NB4 (cell line): ENCODE measurements around the gene FBXO15.

ENCODE experiments used
- POLR2A ChIP-seq: IDR thresholded peaks from 2 replicates; pipeline ENCODE4 v1.6.1; 2011; ENCODE audit warnings: mild to moderate bottlenecking; ENCODE audit not compliant: insufficient read length; ENCODE audit errors: extremely low read depth
- TF ChIP-seq, protein P1 (sequence below): IDR thresholded peaks from 2 replicates; pipeline ENCODE4 v1.6.1; 2011; ENCODE audit warnings: low read depth, low read length
- TF ChIP-seq, protein P2 (sequence below): IDR thresholded peaks from one replicate; pipeline ENCODE4 v1.5.1; 2012; ENCODE audit warnings: low read depth, low read length

DNA sequence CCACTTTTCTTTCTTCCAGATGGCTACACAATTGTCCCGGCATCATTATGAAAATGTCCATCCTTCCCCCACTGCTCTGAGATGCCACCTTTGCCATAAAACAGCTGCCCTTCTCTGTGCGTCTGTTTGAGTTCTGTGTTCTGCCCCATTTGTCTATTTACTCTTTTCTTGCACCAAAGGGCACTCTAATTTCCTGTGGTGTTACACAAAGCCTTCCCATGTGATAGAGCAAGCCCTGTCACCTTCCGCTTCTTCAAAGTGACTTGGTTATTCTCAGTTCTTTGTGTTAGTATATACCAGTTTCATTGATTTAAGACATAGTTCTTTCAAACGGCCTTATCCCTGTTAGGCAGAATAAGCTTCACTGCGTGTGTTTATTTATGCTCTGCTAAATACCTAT lies 84.1 kb downstream of the FBXO15 start:
- no peak for TF ChIP-seq POLR2A
- TF ChIP-seq, protein P1, sequence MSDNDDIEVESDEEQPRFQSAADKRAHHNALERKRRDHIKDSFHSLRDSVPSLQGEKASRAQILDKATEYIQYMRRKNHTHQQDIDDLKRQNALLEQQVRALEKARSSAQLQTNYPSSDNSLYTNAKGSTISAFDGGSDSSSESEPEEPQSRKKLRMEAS, result no peak
- TF ChIP-seq, protein P2, sequence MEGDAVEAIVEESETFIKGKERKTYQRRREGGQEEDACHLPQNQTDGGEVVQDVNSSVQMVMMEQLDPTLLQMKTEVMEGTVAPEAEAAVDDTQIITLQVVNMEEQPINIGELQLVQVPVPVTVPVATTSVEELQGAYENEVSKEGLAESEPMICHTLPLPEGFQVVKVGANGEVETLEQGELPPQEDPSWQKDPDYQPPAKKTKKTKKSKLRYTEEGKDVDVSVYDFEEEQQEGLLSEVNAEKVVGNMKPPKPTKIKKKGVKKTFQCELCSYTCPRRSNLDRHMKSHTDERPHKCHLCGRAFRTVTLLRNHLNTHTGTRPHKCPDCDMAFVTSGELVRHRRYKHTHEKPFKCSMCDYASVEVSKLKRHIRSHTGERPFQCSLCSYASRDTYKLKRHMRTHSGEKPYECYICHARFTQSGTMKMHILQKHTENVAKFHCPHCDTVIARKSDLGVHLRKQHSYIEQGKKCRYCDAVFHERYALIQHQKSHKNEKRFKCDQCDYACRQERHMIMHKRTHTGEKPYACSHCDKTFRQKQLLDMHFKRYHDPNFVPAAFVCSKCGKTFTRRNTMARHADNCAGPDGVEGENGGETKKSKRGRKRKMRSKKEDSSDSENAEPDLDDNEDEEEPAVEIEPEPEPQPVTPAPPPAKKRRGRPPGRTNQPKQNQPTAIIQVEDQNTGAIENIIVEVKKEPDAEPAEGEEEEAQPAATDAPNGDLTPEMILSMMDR, result no peak
